IPS-20b (cell line): ENCODE data around the gene LSM3.

Experiments used
- H3K27ac ChIP-seq: one replicate; pipeline ENCODE4 v1.5.1; 2013; ENCODE audit warnings: low read length
- H3K27me3 ChIP-seq: 2 replicates; pipeline ENCODE4 v1.6.1; 2013; ENCODE audit warnings: mild to moderate bottlenecking, low read length, inconsistent platforms; ENCODE audit not compliant: insufficient read depth
- H3K36me3 ChIP-seq: 2 replicates; pipeline ENCODE4 v1.6.1; 2013; ENCODE audit warnings: low read depth, mild to moderate bottlenecking, inconsistent platforms, low read length, moderate library complexity; ENCODE audit not compliant: insufficient read depth
- H3K4me1 ChIP-seq: 2 replicates; pipeline ENCODE4 v1.6.1; 2013; ENCODE audit warnings: mild to moderate bottlenecking, control low read depth, inconsistent platforms, low read length, moderate library complexity; ENCODE audit not compliant: insufficient read depth
- H3K4me3 ChIP-seq: 2 replicates; pipeline ENCODE4 v1.5.1; 2013; ENCODE audit warnings: mild to moderate bottlenecking, low read length, inconsistent platforms
- H3K9ac ChIP-seq: 2 replicates; pipeline ENCODE4 v1.6.1; 2013; ENCODE audit warnings: low read depth, mild to moderate bottlenecking, inconsistent platforms, low read length, moderate library complexity
- H3K9me3 ChIP-seq: 2 replicates; pipeline ENCODE4 v1.6.1; 2013; ENCODE audit warnings: mild to moderate bottlenecking, low read depth, low read length, inconsistent platforms; ENCODE audit not compliant: insufficient read depth

The LSM3 gene

DNA sequence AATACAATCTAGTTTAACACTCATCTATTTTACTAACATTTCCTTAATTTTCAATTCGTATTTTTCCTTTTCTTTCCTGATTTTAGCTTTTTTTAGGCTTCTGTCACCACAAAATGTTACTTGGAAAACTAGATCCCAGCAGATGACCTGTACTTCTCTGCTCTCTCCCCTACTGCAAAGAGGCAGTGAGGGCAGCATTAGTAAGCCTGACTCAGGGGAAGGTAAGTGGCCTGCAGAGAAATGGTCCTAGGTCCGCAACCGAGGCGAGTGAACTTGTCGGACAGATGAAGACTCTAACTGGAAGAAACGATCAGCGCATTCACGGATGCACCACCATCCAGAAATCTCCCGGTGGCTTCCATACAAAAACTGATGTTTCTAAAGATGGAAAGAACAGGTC, 33.4 kb upstream of the LSM3 start:
- Histone ChIP-seq H3K9ac (no peak overlapping the region), H3K27me3 (no peaks in the 10 kb centered on the region), H3K36me3 (peaks cover 37% of the 10 kb centered on the region), H3K27ac (no peak overlapping the region), H3K4me1 (peaks cover 12% of the 10 kb centered on the region), H3K9me3 (no peaks in the 10 kb centered on the region), H3K4me3 (no peak overlapping the region)

DNA sequence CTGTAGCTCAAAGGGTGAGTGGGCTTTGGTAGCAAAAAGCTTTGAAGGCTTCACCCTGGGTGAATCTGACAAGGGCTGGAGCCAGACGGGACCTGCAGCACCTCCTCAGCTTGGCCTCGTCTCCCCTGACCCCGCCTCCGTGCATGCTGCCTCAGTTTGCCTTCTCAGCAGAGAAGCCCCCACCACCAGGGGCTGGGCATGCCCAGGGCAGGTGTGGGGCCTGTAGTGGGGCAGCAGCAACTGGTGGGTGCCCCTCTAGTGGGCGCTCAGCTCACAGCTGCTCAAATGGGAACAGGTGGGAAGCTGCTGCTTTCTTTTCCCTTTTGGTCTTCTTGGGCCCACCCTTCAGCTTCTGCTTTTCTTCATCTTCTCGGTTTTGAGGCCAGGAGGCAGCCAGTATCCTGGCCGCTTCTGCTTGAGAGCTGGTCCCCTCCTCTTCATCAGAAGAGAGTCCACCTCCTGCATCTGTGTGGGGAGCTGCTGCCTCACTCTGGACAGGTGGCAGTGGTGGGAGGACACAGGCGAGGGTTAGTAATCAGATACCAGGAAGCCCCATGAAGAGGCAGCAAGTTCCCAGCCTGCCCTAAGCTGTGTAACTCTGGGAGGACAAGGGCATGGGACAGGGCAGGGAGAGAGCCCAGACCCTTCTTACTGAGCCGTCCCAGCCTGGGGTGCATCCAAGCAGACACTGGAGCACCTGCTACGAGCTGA, 32.8 kb upstream of the LSM3 start:
- Histone ChIP-seq H3K4me3 (no peak overlapping the region), H3K27me3 (no peaks in the 10 kb centered on the region), H3K9ac (no peak overlapping the region), H3K9me3 (no peaks in the 10 kb centered on the region), H3K36me3 (peaks cover 33% of the 10 kb centered on the region), H3K27ac (no peak overlapping the region), H3K4me1 (peaks cover 12% of the 10 kb centered on the region)

DNA sequence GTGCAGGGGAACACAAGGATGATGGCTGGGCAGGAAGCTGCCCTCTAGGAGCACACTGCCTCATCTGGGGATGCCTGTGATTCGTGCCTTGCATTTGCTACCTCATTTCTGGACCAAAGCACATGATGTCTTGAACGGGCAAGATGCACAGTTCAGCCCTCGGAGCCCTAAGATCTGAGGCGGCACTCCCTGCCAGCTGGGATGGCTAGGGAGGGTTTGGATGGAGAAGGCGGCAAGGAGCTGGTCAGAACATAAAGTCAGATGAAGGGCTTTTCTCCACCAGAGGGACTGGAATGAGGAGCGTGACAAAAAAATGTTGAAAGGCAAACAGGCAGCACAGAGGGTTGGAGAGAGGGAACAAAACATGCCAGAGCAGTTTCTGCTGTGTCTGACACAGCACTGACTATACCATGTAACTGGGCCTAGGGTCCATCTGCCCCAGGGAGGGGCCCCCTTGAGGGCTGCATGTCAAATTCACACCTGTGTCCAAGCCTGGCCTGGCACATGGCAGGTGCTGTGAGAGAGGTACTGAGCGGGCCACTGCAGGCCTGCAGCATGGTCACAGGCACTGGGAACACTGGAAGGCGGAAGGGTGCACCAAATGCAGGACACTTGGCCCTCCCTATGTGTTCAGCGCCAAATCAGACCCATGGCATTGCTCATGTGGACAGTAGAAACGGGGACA, 32.1 kb upstream of the LSM3 start:
- Histone ChIP-seq H3K27me3 (no peaks in the 10 kb centered on the region), H3K27ac (no peak overlapping the region), H3K36me3 (peaks cover 33% of the 10 kb centered on the region), H3K9me3 (no peaks in the 10 kb centered on the region), H3K4me3 (no peak overlapping the region), H3K4me1 (peaks cover 12% of the 10 kb centered on the region), H3K9ac (no peak overlapping the region)

DNA sequence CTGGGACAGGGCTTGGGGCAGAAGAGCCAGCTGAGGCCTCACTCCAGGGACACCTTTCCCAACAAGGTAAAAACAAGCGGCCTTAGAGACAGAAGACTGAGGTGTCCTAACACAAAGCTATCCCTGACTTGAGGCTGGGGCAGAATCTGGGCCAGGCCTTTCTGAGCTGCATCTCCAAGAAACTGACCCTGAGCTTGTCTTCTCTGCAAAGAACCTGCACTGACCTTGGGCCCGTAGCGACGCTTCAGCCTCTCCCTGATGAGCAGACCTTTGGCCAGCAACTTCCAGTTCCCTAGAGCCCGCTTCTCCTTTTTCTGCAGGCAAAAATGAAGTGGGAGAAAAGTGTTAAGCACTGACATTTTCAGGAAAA, 31.6 kb upstream of the LSM3 start:
- Histone ChIP-seq H3K27ac (no peak overlapping the region), H3K4me1 (peaks cover 12% of the 10 kb centered on the region), H3K4me3 (no peak overlapping the region), H3K27me3 (no peaks in the 10 kb centered on the region), H3K36me3 (peaks cover 33% of the 10 kb centered on the region), H3K9me3 (no peaks in the 10 kb centered on the region), H3K9ac (no peak overlapping the region)

DNA sequence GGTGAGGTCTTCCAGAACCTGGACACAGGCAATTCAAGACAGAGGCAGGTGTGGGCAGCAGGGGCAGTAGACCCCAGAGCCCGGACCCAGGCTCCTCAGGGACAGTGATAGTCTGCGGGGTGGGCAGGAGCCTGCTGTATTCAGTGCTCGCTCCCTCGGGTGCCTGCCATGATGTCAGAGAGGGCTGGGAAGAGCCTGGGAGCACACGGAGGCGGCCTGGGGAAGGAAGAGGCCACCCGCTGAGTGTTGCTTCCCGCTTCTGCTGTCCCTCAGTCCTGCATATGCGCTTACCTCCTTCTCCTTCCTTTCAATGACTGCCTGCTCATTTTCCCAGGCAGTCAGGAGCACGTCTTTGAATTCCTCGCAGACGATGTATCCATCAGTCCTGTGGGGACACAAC, 31.0 kb upstream of the LSM3 start:
- peaks cover 10% of the 10 kb centered on the region for H3K4me1 ChIP-seq
- no peak overlapping the region for H3K27ac ChIP-seq
- H3K36me3 ChIP-seq = peaks cover 36% of the 10 kb centered on the region
- H3K9me3 ChIP-seq = no peaks in the 10 kb centered on the region
- no peaks in the 10 kb centered on the region for H3K27me3 ChIP-seq
- no peak overlapping the region for H3K9ac ChIP-seq
- no peak overlapping the region for H3K4me3 ChIP-seq

DNA sequence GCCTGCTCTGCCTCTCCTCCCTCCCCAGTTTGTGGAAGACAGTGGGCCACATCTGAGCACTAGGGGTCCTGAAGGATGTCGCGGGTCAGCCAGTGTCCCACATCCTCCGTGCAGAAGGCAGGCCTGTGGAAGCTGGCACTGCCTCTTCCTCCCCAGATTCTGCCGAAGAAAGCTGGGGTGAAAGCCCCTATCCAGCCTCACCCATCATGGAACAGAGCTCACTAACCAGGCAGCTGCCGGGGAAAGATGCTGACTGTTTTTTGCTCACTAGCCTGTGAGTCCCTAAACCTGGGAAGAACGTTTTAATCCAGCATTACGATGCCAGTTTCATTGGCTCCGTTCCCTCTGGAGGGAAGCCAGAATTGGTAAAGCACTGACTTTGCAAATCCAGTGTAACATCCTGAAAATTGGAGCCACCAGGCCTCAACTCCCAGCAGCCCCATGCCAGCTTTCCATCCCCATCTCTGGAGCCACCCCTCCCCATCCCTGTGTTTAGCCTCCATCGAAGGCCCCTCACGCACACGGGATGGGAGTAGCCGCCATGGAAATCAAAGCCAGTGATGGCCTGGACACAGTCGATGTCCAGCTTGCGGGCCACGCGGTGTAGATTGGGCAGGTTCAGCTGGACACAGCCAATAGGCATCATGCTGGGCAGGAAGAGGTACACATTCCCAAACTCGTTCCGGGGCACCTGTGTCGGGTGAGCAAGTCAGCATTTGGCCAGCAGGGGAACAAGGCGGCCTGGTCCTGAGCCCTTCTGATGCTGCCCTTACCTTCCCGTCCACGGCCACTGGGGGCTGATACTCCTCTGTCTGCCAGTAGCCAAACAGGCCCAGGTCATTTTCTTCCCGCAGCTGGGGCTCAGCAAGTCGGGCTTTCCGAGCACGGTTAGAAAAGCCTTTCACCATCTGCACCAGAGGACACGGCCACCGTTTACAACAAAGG, 30.3 kb upstream of the LSM3 start:
- H3K27ac ChIP-seq = no peak overlapping the region
- H3K4me3 ChIP-seq = no peak overlapping the region
- no peaks in the 10 kb centered on the region for H3K9me3 ChIP-seq
- no peak overlapping the region for H3K9ac ChIP-seq
- peaks cover 43% of the 10 kb centered on the region for H3K36me3 ChIP-seq
- H3K4me1 ChIP-seq = peaks cover 9% of the 10 kb centered on the region
- H3K27me3 ChIP-seq = no peaks in the 10 kb centered on the region

DNA sequence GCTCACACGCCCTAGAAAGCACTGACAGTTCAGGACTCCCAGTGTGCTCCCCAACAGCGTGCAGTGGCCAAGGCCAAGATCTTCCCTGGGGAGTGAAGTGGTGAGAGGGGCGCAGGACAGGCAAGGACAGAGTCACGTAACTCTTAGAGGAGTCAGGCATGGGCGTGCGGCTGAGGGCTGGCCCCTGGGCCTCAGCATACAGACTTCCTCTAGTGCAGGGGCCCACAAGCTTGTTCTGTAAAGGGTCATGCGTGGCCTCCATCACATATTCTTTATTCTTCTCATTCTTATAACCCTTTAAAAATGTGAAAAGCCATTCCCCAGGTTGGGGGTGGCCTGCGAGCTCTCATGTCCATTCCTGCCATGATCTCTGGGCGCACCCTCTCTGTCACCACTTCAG, 28.5 kb upstream of the LSM3 start:
- Histone ChIP-seq H3K27me3 (no peaks in the 10 kb centered on the region), H3K27ac (no peak overlapping the region), H3K9me3 (no peaks in the 10 kb centered on the region), H3K4me1 (peaks cover 7% of the 10 kb centered on the region), H3K9ac (no peak overlapping the region), H3K4me3 (no peak overlapping the region), H3K36me3 (peaks cover 53% of the 10 kb centered on the region)

DNA sequence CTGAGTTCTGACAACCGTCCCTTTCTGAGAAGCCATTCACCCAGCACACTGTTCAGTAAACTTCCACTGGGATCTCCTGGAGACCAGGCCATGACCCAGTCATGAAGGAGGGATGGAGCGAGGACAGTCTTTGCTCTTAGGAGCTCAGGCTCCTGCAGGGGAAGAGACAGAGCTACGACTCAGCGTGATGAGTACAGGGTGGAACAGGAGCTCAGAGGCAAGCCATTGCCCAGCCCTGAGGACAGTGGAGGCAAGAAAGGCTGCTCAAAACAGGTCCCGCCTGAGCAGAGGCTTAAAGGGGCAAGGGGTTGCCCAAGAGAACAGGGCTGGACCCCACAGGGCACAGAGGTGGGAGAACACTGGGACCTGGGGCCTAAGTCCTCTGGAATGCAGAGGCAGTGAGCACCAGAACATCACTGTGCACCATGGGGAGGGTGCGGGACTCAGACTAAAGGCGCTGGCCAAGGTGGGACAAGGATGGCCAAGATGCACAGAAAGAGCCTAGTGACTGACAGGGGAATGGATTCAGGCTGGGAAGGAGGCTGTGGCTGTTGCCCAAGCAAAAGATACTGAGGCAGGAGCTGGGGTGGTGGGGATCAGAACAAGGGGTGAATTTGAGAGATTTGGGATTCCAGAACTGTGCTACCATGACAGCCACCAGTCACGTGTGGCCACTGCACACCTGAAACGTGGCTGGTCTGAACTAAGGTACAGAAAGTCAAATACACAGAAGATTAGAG, 28.0 kb upstream of the LSM3 start:
- no peak overlapping the region for H3K27ac ChIP-seq
- H3K4me3 ChIP-seq = no peak overlapping the region
- no peaks in the 10 kb centered on the region for H3K27me3 ChIP-seq
- no peaks in the 10 kb centered on the region for H3K9me3 ChIP-seq
- peaks cover 7% of the 10 kb centered on the region for H3K4me1 ChIP-seq
- peaks cover 48% of the 10 kb centered on the region for H3K36me3 ChIP-seq
- no peak overlapping the region for H3K9ac ChIP-seq

DNA sequence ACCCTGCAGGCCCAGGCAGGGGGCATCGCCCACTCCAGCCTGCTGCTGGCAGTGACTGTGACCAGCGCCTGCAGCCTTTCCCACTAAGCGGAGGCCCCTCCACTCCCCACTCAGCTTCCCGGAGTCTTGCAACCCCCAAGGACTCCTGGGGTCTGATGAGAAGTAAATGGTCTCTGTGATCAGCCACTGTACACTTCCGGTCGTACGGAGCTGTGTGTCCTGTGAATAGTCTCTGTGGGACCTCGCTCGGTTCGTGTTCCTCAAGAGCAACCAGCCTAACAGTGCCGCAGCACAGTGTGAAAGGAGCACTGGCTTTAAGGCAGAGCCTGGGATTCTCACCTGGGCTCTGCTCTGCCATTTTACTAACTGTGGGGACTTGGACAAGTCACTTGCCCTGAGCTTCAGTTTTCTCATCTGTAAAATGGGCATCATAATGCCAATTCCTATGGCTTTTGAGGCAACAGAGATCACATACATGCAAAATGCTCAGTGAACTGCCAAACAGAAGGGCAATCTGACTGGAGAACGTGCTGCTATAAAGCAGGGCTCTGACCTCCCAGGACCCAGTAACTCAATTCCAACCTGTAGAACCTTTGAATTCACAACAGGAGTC, 27.0 kb upstream of the LSM3 start:
- no peaks in the 10 kb centered on the region for H3K27me3 ChIP-seq
- no peak overlapping the region for H3K27ac ChIP-seq
- no peaks in the 10 kb centered on the region for H3K9me3 ChIP-seq
- peaks cover 48% of the 10 kb centered on the region for H3K36me3 ChIP-seq
- no peak overlapping the region for H3K9ac ChIP-seq
- H3K4me3 ChIP-seq = no peak overlapping the region
- H3K4me1 ChIP-seq = peaks cover 7% of the 10 kb centered on the region

DNA sequence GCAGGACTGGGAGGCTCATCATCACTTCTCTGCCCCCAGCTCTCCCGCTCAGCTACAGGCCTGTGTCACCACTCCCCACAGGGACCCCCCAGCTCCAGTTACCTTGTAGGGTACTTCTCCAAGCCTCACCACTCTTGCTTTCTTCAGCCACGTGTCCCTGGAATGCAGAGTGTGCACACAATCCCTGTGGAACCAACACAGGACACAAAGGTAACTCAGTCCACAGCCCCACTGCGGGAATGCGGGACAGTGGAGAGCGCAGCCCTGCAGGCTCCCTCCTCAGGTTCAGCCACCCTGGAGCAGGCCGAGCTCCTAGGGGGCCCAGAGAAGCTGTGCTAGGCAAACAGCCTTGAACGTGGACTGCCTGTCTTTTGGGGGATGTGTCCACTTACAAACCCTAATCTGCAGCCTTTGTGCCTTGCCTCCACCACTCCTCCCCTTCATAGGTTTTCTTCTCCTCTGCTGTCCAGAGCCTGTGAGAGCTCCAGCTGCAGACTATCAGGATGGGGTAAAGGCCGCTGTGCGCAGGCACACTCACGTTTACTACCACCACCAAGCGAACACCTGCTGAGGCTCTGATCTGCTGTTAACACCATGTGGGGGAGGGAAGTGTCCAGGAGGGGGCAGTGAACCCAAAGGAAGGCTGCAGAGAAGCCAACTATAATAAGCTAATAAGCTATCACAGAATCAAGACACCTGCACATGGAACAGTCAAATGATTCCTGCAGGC, 26.2 kb upstream of the LSM3 start:
- Histone ChIP-seq H3K27ac (no peak overlapping the region), H3K4me1 (peaks cover 7% of the 10 kb centered on the region), H3K9me3 (no peaks in the 10 kb centered on the region), H3K4me3 (no peak overlapping the region), H3K36me3 (peaks cover 48% of the 10 kb centered on the region), H3K27me3 (no peaks in the 10 kb centered on the region), H3K9ac (no peak overlapping the region)
